GM12878 (cell line): ENCODE results near the gene DGKB. TPM values are rescaled to one million over a fixed set of nuclear protein-coding genes. Genes with fewer than 3 reads are reported as not detected.

Source experiments
- ATAC-seq: fragments of 200-7000 bp; cut with Tn5 transposase; 3 replicates; pipeline ENCODE4 v1.9.1; 2020; ENCODE audit warnings: mild to moderate bottlenecking, moderate library complexity
- BruUV-seq: library from RNA; stranded (reverse); fragments of 400-500 nt; replicated peaks from 2 replicates; lab custom pipeline; 2021; lab: Mats Ljungman, UMichigan
- CTCF ChIA-PET: fragments of 300-600 bp; sonication (Branson Sonifier 250); formaldehyde crosslinking; extraction: SDS; loops from one replicate; lab custom pipeline; 2021; ENCODE audit warnings: inconsistent platforms; lab: Yijun Ruan, JAX
- POLR2A ChIA-PET: fragments of 350-600 bp; formaldehyde crosslinking; extraction: SDS; loops from one replicate; lab custom pipeline; 2021; ENCODE audit warnings: inconsistent platforms; lab: Charles Lee
- RAD21 ChIA-PET: fragments of 300-600 bp; sonication (Branson Sonifier 250); formaldehyde crosslinking; loops from one replicate; lab custom pipeline; 2023; ENCODE audit warnings: antibody characterized with exemption; ENCODE audit not compliant: unreplicated experiment; lab: Charles Lee
- SMC1A ChIA-PET: fragments of 300-600 bp; sonication (Branson Sonifier 250); formaldehyde crosslinking; loops from one replicate; lab custom pipeline; 2023; ENCODE audit not compliant: unreplicated experiment, uncharacterized antibody; lab: Charles Lee
- DNase-seq: peaks from one replicate; pipeline ENCODE4 v3.0.0-alpha.2; 2011; ENCODE audit warnings: low read depth, low spot score
- FAIRE-seq: peaks from 3 replicates; lab custom pipeline; 2011; peaks lifted over from hg19 to GRCh38; lab: Jason Lieb, UNC
- H2AFZ ChIP-seq: 2 replicates; pipeline ENCODE4 v1.6.0; 2011; ENCODE audit warnings: low read depth, low read length, control low read depth; ENCODE audit not compliant: control insufficient read depth
- H3K27ac ChIP-seq: 2 replicates; pipeline ENCODE4 v1.5.1; 2011; ENCODE audit warnings: control low read depth; ENCODE audit not compliant: control insufficient read depth, insufficient read depth
- H3K27me3 ChIP-seq, 2 experiments: replicated peaks in 1 of 2; 2 replicates each; pipeline versions ENCODE4 v1.6.0 to v1.6.1; 2011; ENCODE audit warnings: low read length in 1 of 2; ENCODE audit not compliant: control insufficient read depth in 2 of 2, insufficient read depth in 2 of 2
- H3K36me3 ChIP-seq, 2 experiments: 2 replicates each; pipeline ENCODE4 v1.5.1; 2011; ENCODE audit warnings: low read length in 1 of 2; ENCODE audit not compliant: control insufficient read depth in 2 of 2, insufficient read depth in 2 of 2
- H3K4me1 ChIP-seq: 2 replicates; pipeline ENCODE4 v1.6.1; 2011; ENCODE audit warnings: mild to moderate bottlenecking, low read length, moderate library complexity, mixed read lengths; ENCODE audit not compliant: control insufficient read depth, insufficient read depth
- H3K4me2 ChIP-seq: 2 replicates; pipeline ENCODE4 v1.6.0; 2011; ENCODE audit warnings: control low read depth; ENCODE audit not compliant: control insufficient read depth, insufficient read depth
- H3K4me3 ChIP-seq: fragments of 200-600 bp; sonication (generic); 2 replicates; pipeline ENCODE4 v1.5.1; 2016
- H3K79me2 ChIP-seq: 2 replicates; pipeline ENCODE4 v1.6.0; 2011; ENCODE audit warnings: low read length; ENCODE audit not compliant: control insufficient read depth, insufficient read depth
- H3K9ac ChIP-seq: 2 replicates; pipeline ENCODE4 v1.8.0; 2011; ENCODE audit warnings: low read length, control low read depth, mixed read lengths; ENCODE audit not compliant: control insufficient read depth, insufficient read depth
- H3K9me3 ChIP-seq: replicated peaks from 3 replicates; pipeline ENCODE4 v1.5.1; 2011; ENCODE audit warnings: mild to moderate bottlenecking, low read length; ENCODE audit not compliant: control insufficient read depth, insufficient read depth
- H4K20me1 ChIP-seq: 2 replicates; pipeline ENCODE4 v1.6.0; 2011; ENCODE audit not compliant: control insufficient read depth, insufficient read depth
- ATF7 ChIP-seq: fragments of 450-650 bp; IDR thresholded peaks from 2 replicates; pipeline ENCODE4 v1.6.1; 2016; ENCODE audit warnings: low read depth, mild to moderate bottlenecking
- CHD1 ChIP-seq: IDR thresholded peaks from 2 replicates; pipeline ENCODE4 v1.6.1; 2012; ENCODE audit warnings: low read depth, low read length, improper control_type of control experiment
- DPF2 ChIP-seq: fragments of 450-650 bp; IDR thresholded peaks from 2 replicates; pipeline ENCODE4 v1.6.1; 2017; ENCODE audit warnings: mild to moderate bottlenecking
- ESRRA ChIP-seq: IDR thresholded peaks from 2 replicates; pipeline ENCODE4 v1.6.1; 2012; ENCODE audit warnings: mild to moderate bottlenecking, low read length, improper control_type of control experiment
- IRF5 ChIP-seq: fragments of 450-650 bp; IDR thresholded peaks from 2 replicates; pipeline ENCODE4 v1.6.1; 2017; ENCODE audit warnings: borderline replicate concordance
- PBX3 ChIP-seq: IDR thresholded peaks from 2 replicates; pipeline ENCODE4 v1.6.1; 2011; ENCODE audit warnings: mild to moderate bottlenecking, low read depth, low read length, moderate library complexity; ENCODE audit not compliant: insufficient replicate concordance
- RAD21 ChIP-seq: IDR thresholded peaks from 2 replicates; pipeline ENCODE4 v1.6.1; 2011; ENCODE audit warnings: mild to moderate bottlenecking, low read depth, low read length, moderate library complexity; ENCODE audit not compliant: insufficient read depth
- RCOR1 ChIP-seq: conservative IDR thresholded peaks from 2 replicates; pipeline ENCODE4 v1.6.1; 2012; ENCODE audit warnings: low read depth, low read length, improper control_type of control experiment
- SMC3 ChIP-seq: IDR thresholded peaks from 2 replicates; pipeline ENCODE4 v1.6.1; 2011; ENCODE audit warnings: low read length, improper control_type of control experiment, borderline replicate concordance
- STAT3 ChIP-seq: IDR thresholded peaks from 2 replicates; pipeline ENCODE4 v1.6.1; 2011; ENCODE audit warnings: low read depth, low read length, improper control_type of control experiment
- SUPT20H ChIP-seq: IDR thresholded peaks from 2 replicates; pipeline ENCODE4 v1.6.1; 2011; ENCODE audit warnings: low read depth, mild to moderate bottlenecking, low read length, moderate library complexity, borderline replicate concordance; ENCODE audit not compliant: control insufficient read depth
- SUZ12 ChIP-seq: fragments of 200-600 bp; sonication (generic); IDR thresholded peaks from one replicate; pipeline ENCODE4 v1.6.1; 2018; ENCODE audit warnings: antibody characterized with exemption, mild to moderate bottlenecking; ENCODE audit not compliant: unreplicated experiment
- YY1 ChIP-seq: IDR thresholded peaks from 2 replicates; pipeline ENCODE4 v1.6.1; 2011; ENCODE audit warnings: low read depth, mild to moderate bottlenecking, low read length
- ZNF217 ChIP-seq: fragments of 450-650 bp; IDR thresholded peaks from 2 replicates; pipeline ENCODE4 v1.6.1; 2017; ENCODE audit warnings: antibody characterized with exemption, mild to moderate bottlenecking
- ZNF24 ChIP-seq: fragments of 450-650 bp; IDR thresholded peaks from 2 replicates; pipeline ENCODE4 v1.6.1; 2017; ENCODE audit warnings: antibody characterized with exemption, mild to moderate bottlenecking
- ZNF274 ChIP-seq: IDR thresholded peaks from one replicate; pipeline ENCODE4 v1.8.0; 2011; ENCODE audit not compliant: insufficient read length, insufficient read depth
- in situ Hi-C: fragments of 300-500 bp; cut with MboI; formaldehyde crosslinking; loops from 9 replicates; pipeline ENCODE4 v1.14.3; 2018; ENCODE audit warnings: mixed read lengths
- intact Hi-C: fragments of 100-400 bp; cut with micrococcal nuclease; formaldehyde crosslinking; loops from one replicate; pipeline ENCODE4 v1.14.2; 2022; ENCODE audit not compliant: unreplicated experiment
- polyA plus RNA-seq, 11 experiments: library from polyadenylated mRNA; depleted of rRNA in 4 of 11; unstranded in 6 of 11; stranded (reverse) in 5 of 11; fragments of >200 nt; fragmentation: Nextera tagmentation in 4 of 11; fragmentation: Illumina TruSeq in 1 of 11; extraction: Ambion mirVana in 4 of 11; extraction: Trizol in 1 of 11; gene quantifications; 1 replicate in 1 of 11; 2 replicates in 10 of 11; pipeline versions ENCODE4 v1.2.1 to v1.2.3, GENCODE V29; 2011 to 2016; ENCODE audit warnings: inconsistent platforms in 2 of 11, missing spikeins in 2 of 11, low read depth in 1 of 11
- total RNA-seq, 4 experiments: library from RNA; depleted of rRNA in 3 of 4; stranded (reverse); fragments of >200 nt in 3 of 4; fragmentation: Illumina TruSeq in 1 of 4; extraction: Trizol in 1 of 4; gene quantifications; 2 replicates each; pipeline versions ENCODE4 v1.2.1 to v1.2.3, GENCODE V29; 2013 to 2021

Gene DGKB
- total and polyA plus RNA-seq, 10 of the 15 experiments (the other 5 are each of a cell fraction or from before 2014, with no cell fraction given) = 0.02 to 0.10 (median 0.04) TPM; not detected in 6

GRCh38 chr7:14698239-14698638, 204.3 kb downstream of the DGKB start:
- POLR2A ChIA-PET = no interaction called here
- intact Hi-C loops (loop anchor here (1.0 to 10.0 kb wide), 2 partner anchors 213 to 318 kb away; no protein-coding TSS in a partner anchor), in situ Hi-C loops (loop anchor here (10.0 kb wide), 1 partner anchor 1413 kb away; no protein-coding TSS in a partner anchor)
- Histone ChIP-seq H3K9ac (no peak overlapping the region), H4K20me1 (no peaks in the 10 kb centered on the region), H3K4me3 (no peak overlapping the region), H3K9me3 (no peaks in the 10 kb centered on the region), H3K79me2 (no peaks in the 10 kb centered on the region), H3K36me3 (no peaks in the 10 kb centered on the region), H2AFZ (no peak overlapping the region), H3K27me3 (no peaks in the 10 kb centered on the region), H3K27ac (no peak overlapping the region), H3K4me2 (no peak overlapping the region), H3K4me1 (no peaks in the 10 kb centered on the region)
- CTCF ChIA-PET = interaction anchor here (2.5 to 2.8 kb wide), 2 partner anchors 318 to 321 kb away, joined by 7 to 15 read pairs; no protein-coding TSS in a partner anchor
- no peak for TF ChIP-seq ATF7
- peak; percentile 22; the same call in 1 of the 2 replicates for TF ChIP-seq RAD21
- peak; percentile 24; the same call in 1 of the 2 replicates for TF ChIP-seq SMC3
- no peak for TF ChIP-seq ZNF274
- FAIRE-seq (no peak), ATAC-seq (peak; percentile 58; the same call in 2 of the 3 replicates), DNase-seq (no peak)
- no TSS peak for BruUV-seq
- SMC1A ChIA-PET = interaction anchor here (0.8 to 3.2 kb wide), 3 partner anchors 19 to 318 kb away, joined by 3 to 17 read pairs (median 16); no protein-coding TSS in a partner anchor
- RAD21 ChIA-PET = interaction anchor here (0.8 to 2.2 kb wide), 2 partner anchors 305 to 317 kb away, joined by 3 to 16 read pairs; no protein-coding TSS in a partner anchor

- no peak overlapping the region for H3K4me3 ChIP-seq
- in situ Hi-C loops (loop anchor here (10.0 kb wide), 1 partner anchor 1413 kb away; no protein-coding TSS in a partner anchor), intact Hi-C loops (loop anchor here (1.0 to 10.0 kb wide), 2 partner anchors 213 to 319 kb away; no protein-coding TSS in a partner anchor)
- RAD21 ChIA-PET = interaction anchor here (0.7 to 2.2 kb wide), 3 partner anchors 22 to 318 kb away, joined by 3 to 16 read pairs (median 3); no protein-coding TSS in a partner anchor
- BruUV-seq = no TSS peak
- no peak for FAIRE-seq
- H4K20me1 ChIP-seq = no peaks in the 10 kb centered on the region
- no peaks in the 10 kb centered on the region for H3K9me3 ChIP-seq
- no peak overlapping the region for H2AFZ ChIP-seq
- SMC1A ChIA-PET = interaction anchor here (0.7 to 3.2 kb wide), 4 partner anchors 10 to 318 kb away, joined by 3 to 17 read pairs (median 10); no protein-coding TSS in a partner anchor
- H3K27me3 ChIP-seq = no peaks in the 10 kb centered on the region
- H3K36me3 ChIP-seq = no peaks in the 10 kb centered on the region
- no peak overlapping the region for H3K9ac ChIP-seq
- H3K27ac ChIP-seq = no peak overlapping the region
- CTCF ChIA-PET = interaction anchor here (2.5 to 2.8 kb wide), 2 partner anchors 318 to 321 kb away, joined by 7 to 15 read pairs; no protein-coding TSS in a partner anchor
- DNase-seq = no peak
- H3K4me1 ChIP-seq = no peaks in the 10 kb centered on the region
- no peak overlapping the region for H3K4me2 ChIP-seq
- no peaks in the 10 kb centered on the region for H3K79me2 ChIP-seq
- POLR2A ChIA-PET = no interaction called here
- ATAC-seq = no peak
- TF ChIP-seq ZNF24 = no peak
- TF ChIP-seq PBX3 = no peak
- no peak for TF ChIP-seq CHD1
- no peak for TF ChIP-seq RCOR1
- no peak for TF ChIP-seq IRF5
- no peak for TF ChIP-seq ZNF217
- no peak for TF ChIP-seq ESRRA
- no peak for TF ChIP-seq YY1
- no peak for TF ChIP-seq DPF2
- no peak for TF ChIP-seq SUZ12
- TF ChIP-seq ZNF274 = no peak
- TF ChIP-seq SUPT20H = no peak
- no peak for TF ChIP-seq STAT3
Observed at GRCh38 chr7:14697684-14698083, 204.9 kb downstream of the DGKB start.
